B cell (primary cell): Measurements from ENCODE around the gene CYP2U1.

ENCODE experiments used
- EZH2 ChIP-seq: IDR thresholded peaks from 2 replicates; pipeline ENCODE4 v1.6.1; 2012; ENCODE audit warnings: borderline replicate concordance, low read depth, mild to moderate bottlenecking, moderate library complexity, low read length; ENCODE audit not compliant: insufficient read depth, poor library complexity, severe bottlenecking
- TF ChIP-seq, protein P1 (sequence below): fragments of 200-600 bp; IDR thresholded peaks from one replicate; pipeline ENCODE4 v1.8.0; 2022; ENCODE audit warnings: antibody characterized with exemption, mild to moderate bottlenecking

DNA sequence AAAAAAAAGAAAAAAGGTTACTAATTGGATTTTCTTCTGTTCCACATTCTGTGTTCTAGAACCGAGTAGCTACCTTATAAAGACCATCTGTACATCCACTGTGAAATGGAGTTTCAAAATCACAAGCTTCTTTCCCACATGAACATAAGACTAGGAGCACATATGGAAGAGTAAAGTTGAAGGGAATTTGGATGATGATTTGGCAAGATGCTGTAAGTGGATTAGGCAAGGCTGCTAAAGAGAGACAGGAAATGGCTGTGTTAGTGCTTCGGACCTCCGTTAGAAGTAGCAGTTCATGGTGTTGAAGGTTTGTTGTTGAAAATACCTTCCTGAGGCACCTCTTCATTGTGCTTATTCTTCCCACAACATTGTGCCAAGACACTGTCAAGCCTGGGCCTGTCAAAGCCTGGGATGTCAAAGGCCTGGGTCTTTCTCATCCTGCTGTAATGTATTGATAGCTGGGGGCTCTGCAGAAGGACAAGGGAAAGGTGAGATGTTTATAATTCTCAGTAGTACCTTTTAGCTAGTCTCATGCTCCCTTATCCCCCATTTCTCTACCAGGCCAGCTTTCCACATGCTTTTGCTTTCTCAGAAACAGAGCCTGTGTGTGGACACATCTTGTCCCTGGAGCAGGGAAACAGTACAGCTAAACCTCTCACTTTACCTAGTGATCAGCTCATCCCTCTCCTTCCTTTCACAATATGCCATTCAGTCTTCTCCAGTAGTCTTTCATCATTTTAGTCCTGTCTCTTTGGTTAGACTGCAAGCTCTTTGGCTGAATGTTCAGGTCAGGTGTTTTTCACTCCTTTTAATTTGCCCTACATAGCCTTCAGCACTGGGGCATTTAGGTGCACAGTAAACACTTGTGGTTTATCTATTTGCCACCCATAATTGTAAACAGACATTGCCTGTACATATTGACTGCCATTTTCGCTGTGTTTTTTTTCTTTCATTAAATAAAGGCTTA, 37.9 kb upstream of the CYP2U1 start:
- TF ChIP-seq, protein P1, sequence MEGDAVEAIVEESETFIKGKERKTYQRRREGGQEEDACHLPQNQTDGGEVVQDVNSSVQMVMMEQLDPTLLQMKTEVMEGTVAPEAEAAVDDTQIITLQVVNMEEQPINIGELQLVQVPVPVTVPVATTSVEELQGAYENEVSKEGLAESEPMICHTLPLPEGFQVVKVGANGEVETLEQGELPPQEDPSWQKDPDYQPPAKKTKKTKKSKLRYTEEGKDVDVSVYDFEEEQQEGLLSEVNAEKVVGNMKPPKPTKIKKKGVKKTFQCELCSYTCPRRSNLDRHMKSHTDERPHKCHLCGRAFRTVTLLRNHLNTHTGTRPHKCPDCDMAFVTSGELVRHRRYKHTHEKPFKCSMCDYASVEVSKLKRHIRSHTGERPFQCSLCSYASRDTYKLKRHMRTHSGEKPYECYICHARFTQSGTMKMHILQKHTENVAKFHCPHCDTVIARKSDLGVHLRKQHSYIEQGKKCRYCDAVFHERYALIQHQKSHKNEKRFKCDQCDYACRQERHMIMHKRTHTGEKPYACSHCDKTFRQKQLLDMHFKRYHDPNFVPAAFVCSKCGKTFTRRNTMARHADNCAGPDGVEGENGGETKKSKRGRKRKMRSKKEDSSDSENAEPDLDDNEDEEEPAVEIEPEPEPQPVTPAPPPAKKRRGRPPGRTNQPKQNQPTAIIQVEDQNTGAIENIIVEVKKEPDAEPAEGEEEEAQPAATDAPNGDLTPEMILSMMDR = no peak
- TF ChIP-seq EZH2 = no peak
